ENCODE measurements around the gene PRELP. TPM values are rescaled to one million over a fixed set of nuclear protein-coding genes. Genes with fewer than 3 reads are reported as not detected.

Gene PRELP
- total and polyA plus RNA-seq, 2 of the 8 experiments (the other 6 are each of a cell fraction or from before 2014, with no cell fraction given): 0.13 to 0.23 TPM

- H3K4me1 ChIP-seq (replicated peaks in 1 of 4; ENCODE audit: control insufficient read depth in 3 of 4, insufficient read depth in 4 of 4, low read length in 3 of 4): peaks cover 0 to 19% (median 8%) of the 10 kb centered on the region in 4 experiments; a peak in 6 of 7 replicates
- ChIA-PET POLR2A (ENCODE audit: partially characterized antibody) (interaction anchor here (0.9 kb wide), 1 partner anchor 15 kb away, joined by 3 read pairs; the partner anchor contains the start of gene PRELP), CTCF (ENCODE audit: partially characterized antibody) (interaction anchor here (0.6 to 7.4 kb wide), 10 partner anchors 13 to 221 kb away, joined by 3 to 188 read pairs (median 4); partner anchors contain the start of gene PRELP)
- no peak for DNase-seq (ENCODE audit: low read depth in 1 of 2, low spot score in 2 of 2)
- no peak for TF ChIP-seq SIX5 (IDR thresholded peaks at IDR 0.05; ENCODE audit: low read depth, low read length)
- H3K4me2 ChIP-seq (ENCODE audit: insufficient read depth in 1 of 2, low read depth in 2 of 2, low read length in 2 of 2): no peak overlapping the region
- no peak overlapping the region for H3K23ac ChIP-seq (ENCODE audit: insufficient read length)
- no peak overlapping the region for H2AK5ac ChIP-seq (ENCODE audit: low read depth, low read length)
- H3K4me3 ChIP-seq (ENCODE audit: extremely low read depth in 1 of 4, insufficient read depth in 2 of 4, low read depth in 3 of 4, low read length in 4 of 4): no peak overlapping the region
- H2BK15ac ChIP-seq (ENCODE audit: low read length): no peak overlapping the region
- no peaks in the 10 kb centered on the region for H3K9me3 ChIP-seq (ENCODE audit: insufficient read depth in 2 of 2, low read depth in 1 of 2, low read length in 1 of 2)
- H3K18ac ChIP-seq (ENCODE audit: extremely low read depth, low read length): no peak overlapping the region
- no peaks in the 10 kb centered on the region for H4K20me1 ChIP-seq (replicated peaks in 1 of 2; ENCODE audit: control insufficient read depth in 1 of 2, insufficient read depth in 2 of 2, low read length in 2 of 2)
- WGBS, 2 experiments (ENCODE audit: extremely low coverage in 1 of 2, insufficient coverage in 1 of 2, insufficient read length in 1 of 2, insufficient replicate concordance in 2 of 2, low coverage in 1 of 2, low lambda C conversion rate in 2 of 2, missing lambda C conversion rate in 1 of 2): 96% methylated on average over 9 of the region's 9 CpGs; no CpG with 5 or more reads in 1 of the 2 experiments
- no peaks in the 10 kb centered on the region for H3K79me1 ChIP-seq (ENCODE audit: low read depth, low read length)
- H2BK5ac ChIP-seq (ENCODE audit: low read depth, low read length): no peak overlapping the region
- no peak for FAIRE-seq
- H2BK12ac ChIP-seq (ENCODE audit: low read depth, low read length): no peak overlapping the region
- no peaks in the 10 kb centered on the region for H3K79me2 ChIP-seq (ENCODE audit: control insufficient read depth in 1 of 2, insufficient read depth in 2 of 2, low read length in 2 of 2)
- H4K91ac ChIP-seq (replicated peaks; ENCODE audit: insufficient read length, low read length): no peak overlapping the region
- H2BK20ac ChIP-seq (ENCODE audit: low read length): no peak overlapping the region; the same call in 1 of the 2 replicates
- H3K27me3 ChIP-seq (replicated peaks in 1 of 4; ENCODE audit: control insufficient read depth in 3 of 4, extremely low read depth in 1 of 4, insufficient read depth in 3 of 4, low read length in 3 of 4): no peaks in the 10 kb centered on the region; a peak in 1 of 7 replicates
- H3K14ac ChIP-seq (ENCODE audit: insufficient read length): no peak overlapping the region
- H3K9ac ChIP-seq (replicated peaks in 1 of 4; ENCODE audit: extremely low read depth in 1 of 4, low read depth in 3 of 4, low read length in 3 of 4): no peak overlapping the region
- no peak overlapping the region for H2AFZ ChIP-seq (ENCODE audit: low read length)
- no peaks in the 10 kb centered on the region for H3K36me3 ChIP-seq (ENCODE audit: control insufficient read depth in 2 of 4, insufficient read depth in 4 of 4, low read length in 3 of 4)
- no peaks in the 10 kb centered on the region for H3K23me2 ChIP-seq (ENCODE audit: low read depth, low read length)
- no peak overlapping the region for H3K56ac ChIP-seq (replicated peaks; ENCODE audit: insufficient read length, low read depth, low read length)
- H4K8ac ChIP-seq (ENCODE audit: extremely low read depth, insufficient read depth, low read length): no peak overlapping the region
- no peak overlapping the region for H4K5ac ChIP-seq (ENCODE audit: insufficient read length, low read depth, low read length)
- H2BK120ac ChIP-seq (replicated peaks; ENCODE audit: low read depth, low read length): no peak overlapping the region
- H3K4ac ChIP-seq (replicated peaks; ENCODE audit: insufficient read length, low read depth, low read length): no peak overlapping the region
- H3K27ac ChIP-seq (ENCODE audit: low read depth, low read length): no peak overlapping the region
Observed at GRCh38 chr1:203490607-203491006, 15.0 kb downstream of the PRELP start.
